SK-N-DZ (cell line): Measurements from ENCODE around the gene ENO3.

ENCODE experiments used
- DNase-seq: peaks from one replicate; pipeline ENCODE4 v3.0.0-alpha.2; 2015; ENCODE audit warnings: low spot score

The ENO3 gene

GRCh38 chr17:4936436-4936835, 14.5 kb upstream of the ENO3 start:
- DNase-seq, result no peak

- no peak for DNase-seq
These were observed 13.4 kb upstream of the ENO3 start for GRCh38 chr17:4937553-4937952.

- no peak for DNase-seq
These were observed 12.8 kb upstream of the ENO3 start for GRCh38 chr17:4938069-4938491.

GRCh38 chr17:4938688-4939545, 12.0 kb upstream of the ENO3 start:
- no peak for DNase-seq

- no peak for DNase-seq
These were observed 11.4 kb upstream of the ENO3 start for GRCh38 chr17:4939546-4939795.

- peak; percentile 100 for DNase-seq
These were observed 10.9 kb upstream of the ENO3 start, which contains the start of the genes RNF167 and SLC25A11 for GRCh38 chr17:4939796-4940554. Gene RNF167, plus strand, starts transcription at chr17:4940268. Its CDS starts 642 bp downstream, at chr17:4940910. Gene SLC25A11, minus strand, starts transcription at chr17:4940046. Its CDS starts 136 bp downstream, at chr17:4939910.

- no peak for DNase-seq
These were observed 10.2 kb upstream of the ENO3 start for GRCh38 chr17:4940555-4941318.

GRCh38 chr17:4941319-4941610, 9.7 kb upstream of the ENO3 start:
- DNase-seq, result no peak

GRCh38 chr17:4942760-4943508, 8.0 kb upstream of the ENO3 start:
- DNase-seq, result no peak

- DNase-seq, result no peak
These were observed 6.8 kb upstream of the ENO3 start for GRCh38 chr17:4944163-4944553.

GRCh38 chr17:4944554-4945175, 6.3 kb upstream of the ENO3 start:
- no peak for DNase-seq

GRCh38 chr17:4945176-4945943, 5.6 kb upstream of the ENO3 start:
- no peak for DNase-seq

- DNase-seq, result no peak
These were observed 5.0 kb upstream of the ENO3 start for GRCh38 chr17:4945944-4946280.

- no peak for DNase-seq
These were observed 4.5 kb upstream of the ENO3 start for GRCh38 chr17:4946312-4946976.

GRCh38 chr17:4947010-4947410, 3.9 kb upstream of the ENO3 start:
- no peak for DNase-seq

GRCh38 chr17:4947411-4948165, 3.3 kb upstream of the ENO3 start:
- peak; percentile 64 for DNase-seq

GRCh38 chr17:4948166-4948930, 2.6 kb upstream of the ENO3 start, which contains the start of gene PFN1:
Gene PFN1, minus strand, starts transcription at chr17:4948530. Its CDS starts 136 bp downstream, at chr17:4948394.
- peak; percentile 93 for DNase-seq

- peak; percentile 89 for DNase-seq
These were observed 2.0 kb upstream of the ENO3 start for GRCh38 chr17:4948931-4949320.
